ENCODE data around the gene NKD1.

Gene NKD1

DNA sequence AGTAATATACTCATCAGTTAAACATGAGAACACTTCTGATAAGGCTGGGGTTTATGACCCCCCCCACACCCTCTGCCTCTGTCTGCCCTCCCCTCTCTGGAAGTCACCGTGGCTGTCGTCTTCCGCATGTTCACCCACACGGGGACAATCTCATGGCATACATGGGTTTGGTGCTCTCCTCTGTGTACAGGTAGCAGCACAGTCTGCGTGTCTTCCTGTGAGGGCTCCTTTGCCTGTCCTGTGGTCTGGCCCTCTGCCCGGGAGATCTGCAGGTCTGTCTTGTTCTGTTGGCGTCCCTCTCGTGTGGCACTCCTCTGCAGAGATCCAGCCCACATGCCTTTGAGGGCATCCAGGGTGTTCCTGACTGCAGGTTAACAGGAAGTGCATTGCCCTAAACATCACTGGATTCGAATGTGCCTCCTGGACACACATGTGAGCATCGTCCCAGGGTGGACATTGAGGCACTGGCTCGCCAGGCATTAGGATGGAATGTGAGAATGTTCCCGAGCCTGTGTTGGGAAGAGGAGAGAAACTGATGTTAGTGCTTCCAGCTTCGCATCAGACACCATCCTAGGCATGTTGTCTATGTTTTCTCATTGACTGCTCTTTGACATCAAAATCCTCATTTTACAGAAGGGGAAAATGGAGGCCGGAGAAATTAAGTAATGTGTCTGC lies 54.5 kb downstream of the NKD1 start:
- DNase-seq: no peak

DNA sequence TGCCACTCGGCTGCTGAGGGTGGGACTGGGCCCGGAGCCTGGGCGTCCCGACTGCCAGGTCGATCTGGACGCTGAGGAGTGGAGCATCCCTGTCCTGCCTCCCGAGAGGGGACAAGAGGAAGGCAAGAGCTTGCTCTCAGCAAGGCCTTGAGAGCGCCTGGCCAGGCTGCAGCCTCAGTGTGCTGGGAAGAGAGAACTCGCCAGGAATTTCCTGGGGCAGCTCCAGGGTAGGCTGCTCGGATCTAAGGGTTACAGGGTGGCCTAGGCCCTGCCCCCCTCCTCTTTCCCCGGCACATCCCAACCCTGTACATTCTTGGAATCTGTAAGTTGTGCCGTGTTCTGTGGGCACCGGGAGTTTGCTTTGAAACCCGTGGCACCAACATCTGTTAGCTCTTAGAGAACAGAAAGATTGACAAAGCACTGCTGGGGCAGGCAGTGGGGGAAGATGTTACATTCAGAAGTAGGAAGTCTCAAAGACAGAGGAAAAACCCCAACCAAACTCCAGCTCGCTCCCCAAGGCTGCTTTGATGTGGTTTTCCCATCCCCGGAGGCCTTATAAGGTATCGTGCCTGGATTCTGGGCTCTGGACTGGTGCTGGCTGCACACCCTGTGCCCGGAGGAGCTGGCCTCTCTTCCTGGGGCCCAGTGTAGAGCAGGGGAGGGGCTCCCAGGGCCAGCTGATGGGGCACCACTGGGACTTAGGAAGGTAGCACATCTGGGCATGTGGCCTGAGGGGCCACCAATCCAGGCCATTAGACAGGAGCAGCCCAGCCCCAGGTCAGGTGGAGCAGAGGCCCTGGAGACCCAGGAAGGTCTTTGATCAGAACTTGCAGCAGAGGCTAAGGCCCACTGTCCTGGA lies 55.2 kb downstream of the NKD1 start:
- DNase-seq: no peak

DNA sequence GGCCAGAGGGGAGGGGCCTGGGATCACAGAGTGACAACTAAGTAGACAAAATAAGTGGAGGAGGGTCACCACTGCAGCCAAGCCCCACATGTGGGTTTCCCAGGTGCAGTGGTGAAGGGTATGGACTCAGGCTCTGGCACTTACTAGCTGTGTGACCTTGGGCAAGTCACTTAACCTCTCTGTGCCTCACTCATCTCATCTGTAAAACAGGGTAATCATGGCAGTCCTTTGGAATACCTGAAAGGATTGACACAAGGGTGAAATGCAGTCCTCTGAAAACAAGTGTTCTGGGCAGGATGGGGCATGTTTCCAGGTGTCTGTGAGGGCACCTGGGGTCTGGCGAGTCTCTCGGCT lies 55.8 kb downstream of the NKD1 start:
- no peak for DNase-seq

DNA sequence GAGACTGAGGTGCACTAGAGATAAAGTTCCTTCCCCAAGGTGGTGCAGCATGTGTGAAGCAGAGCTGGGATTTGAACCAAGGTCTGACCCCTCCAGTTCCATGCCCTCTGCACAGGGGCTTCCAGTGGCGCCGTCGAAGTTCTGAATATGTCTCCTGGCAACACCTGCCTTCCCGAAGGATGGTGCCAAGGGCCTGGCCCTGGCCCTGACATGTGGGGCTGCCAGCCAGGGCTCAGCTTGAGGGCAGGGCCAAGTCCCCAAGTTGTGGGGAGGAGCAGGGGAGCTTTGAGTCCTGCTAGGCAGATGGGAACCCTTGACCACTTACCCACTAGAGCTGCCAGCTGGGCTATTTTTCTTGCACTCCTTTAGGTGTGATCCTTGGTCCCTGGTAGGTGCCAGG lies 56.4 kb downstream of the NKD1 start:
- DNase-seq: no peak

DNA sequence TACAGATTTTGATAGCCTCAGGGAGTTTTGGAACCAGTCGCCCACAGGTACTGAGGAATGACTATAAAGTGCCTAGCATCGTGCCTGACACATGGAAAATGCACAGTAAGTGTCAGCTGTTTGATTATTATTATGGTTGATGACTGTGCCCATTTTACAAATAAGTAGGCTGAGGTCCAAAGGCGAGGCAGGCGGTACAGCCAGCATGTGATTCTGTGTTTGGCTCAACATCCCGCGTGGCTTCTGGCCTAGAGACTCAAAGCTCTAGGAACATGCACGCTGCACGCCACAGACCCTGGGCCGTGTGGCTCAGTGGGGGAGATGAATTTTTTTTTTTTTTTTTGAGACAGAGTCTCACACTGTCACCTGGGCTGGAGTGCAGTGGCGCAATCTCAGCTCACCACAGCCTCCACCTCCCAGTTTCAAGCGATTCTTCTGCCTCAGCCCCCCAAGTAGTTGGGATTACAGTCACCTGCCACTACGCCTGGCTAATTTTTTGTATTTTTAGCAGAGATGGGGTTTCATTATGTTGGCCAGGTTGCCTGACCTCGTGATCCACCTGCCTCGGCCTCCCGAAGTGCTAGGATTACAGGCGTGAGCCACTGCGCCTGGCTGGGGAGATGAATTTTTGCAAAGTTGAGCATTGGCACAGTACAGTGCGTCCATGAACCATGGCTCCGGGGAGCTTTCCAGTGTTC lies 57.7 kb downstream of the NKD1 start:
- DNase-seq: no peak

DNA sequence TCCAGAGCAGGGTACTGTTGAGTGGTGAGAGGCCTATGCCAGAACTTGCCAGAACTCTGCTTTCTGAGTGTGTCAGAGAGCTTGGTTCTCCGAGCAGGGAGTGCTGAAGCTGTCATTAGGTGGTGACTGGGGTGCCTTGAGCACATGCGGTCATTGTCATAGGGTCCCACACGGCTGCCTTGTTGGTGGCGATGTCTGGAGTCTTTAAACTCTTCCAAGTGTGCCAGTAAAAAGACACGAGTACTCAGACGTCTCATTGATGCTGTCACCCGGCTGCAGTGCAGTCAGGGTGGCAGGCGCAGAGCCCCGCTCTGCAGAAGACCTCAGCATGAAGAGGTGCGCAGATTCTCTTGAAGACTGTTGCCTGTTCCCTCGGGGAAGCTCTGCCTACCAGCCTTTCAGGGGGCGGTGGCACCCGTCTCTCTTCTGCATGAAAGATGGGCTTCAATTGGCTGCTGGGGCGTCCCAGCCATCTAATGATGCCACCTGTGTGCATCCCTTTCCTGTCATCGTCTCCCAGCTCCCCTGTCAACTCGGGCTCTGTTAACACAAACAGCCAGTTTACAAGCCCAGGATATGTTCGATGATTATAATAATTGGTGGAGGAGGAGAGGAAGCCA lies 58.3 kb downstream of the NKD1 start:
- peak; percentile 3 for DNase-seq

DNA sequence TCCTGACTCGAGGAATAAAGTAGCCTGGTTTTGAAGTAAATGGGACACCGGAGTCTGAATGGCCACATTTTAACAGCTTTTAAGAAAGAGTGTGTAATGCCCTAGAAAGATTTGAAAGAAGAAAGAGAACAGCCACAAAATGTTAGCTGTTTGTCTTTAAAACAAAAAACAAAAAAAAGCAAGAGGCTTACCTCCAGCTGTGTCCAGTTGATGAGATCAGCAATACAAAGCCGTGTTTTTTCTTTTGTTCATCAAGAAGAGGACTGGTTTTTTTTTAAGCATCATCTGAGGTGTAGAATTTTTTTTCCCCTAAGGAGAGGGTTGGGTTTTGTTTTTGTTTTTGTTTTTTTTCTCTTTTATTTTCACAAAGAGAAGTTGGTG lies 58.8 kb downstream of the NKD1 start:
- no peak for DNase-seq

DNA sequence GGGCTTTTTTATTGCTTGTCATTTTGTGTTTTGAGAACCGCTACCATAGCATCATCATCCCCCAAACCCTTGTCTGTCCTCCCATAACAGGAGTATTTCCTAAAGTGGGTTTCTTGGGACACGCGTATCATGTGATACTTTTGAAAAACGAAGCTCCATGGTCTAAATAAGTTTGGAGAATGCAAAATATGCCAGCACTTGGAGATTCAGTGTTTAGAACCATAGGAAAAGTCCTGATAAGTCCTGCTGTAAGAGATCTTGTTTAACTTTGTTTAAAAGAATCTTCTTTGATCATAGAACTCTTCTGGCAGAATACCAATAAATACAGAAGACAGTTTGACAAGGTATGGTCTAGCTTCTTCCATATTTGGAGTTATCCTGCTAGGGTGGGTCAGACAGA lies 59.3 kb downstream of the NKD1 start:
- DNase-seq: no peak

DNA sequence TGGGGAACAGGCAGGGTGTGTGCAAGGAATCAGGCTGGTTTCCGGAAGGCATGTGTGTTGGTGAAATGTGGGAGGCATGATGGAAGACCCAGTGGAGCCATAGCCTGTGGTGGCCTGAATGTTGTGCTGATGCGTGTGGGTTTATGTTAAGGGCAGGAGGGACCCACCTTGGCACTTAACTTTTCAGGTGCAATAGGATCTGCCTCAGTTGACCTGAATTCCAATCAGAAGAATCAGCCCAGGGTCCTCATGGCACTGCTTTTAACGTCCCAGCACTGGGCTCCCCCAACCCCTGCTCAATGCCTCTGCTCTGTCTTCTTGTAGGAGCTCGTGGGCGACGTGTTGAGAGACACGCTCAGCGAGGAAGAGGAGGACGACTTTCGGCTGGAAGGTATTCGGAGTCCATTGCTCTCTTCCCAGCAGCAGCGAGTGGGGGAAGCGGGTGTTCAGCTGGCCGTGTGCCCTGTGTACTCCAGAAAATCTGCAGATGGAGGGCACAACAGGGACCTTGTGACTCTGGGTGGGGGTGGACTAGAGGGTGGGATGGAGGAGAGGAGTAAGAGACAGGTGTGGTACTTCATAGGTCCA lies 59.9 kb downstream of the NKD1 start:
- DNase-seq: no peak

DNA sequence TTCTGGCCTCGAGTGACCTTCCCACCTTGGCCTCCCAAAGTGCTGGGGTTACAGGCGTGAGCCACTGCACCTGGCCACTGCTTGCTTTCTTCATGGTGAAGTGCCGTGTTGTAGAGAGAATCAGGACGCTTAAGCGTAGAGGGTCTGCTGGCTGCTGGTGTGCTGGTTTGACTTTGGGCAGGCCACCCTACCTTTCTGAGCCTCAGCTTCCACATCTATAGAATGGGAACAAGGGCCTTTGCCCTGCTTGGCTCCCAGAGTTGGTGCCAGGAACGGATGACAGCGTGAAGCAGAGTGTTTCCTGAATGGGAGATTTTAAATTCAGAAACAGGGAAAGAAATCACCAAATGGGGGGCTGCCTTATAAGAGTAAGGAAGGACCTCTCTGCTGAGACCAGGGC lies 60.9 kb downstream of the NKD1 start:
- DNase-seq: no peak

DNA sequence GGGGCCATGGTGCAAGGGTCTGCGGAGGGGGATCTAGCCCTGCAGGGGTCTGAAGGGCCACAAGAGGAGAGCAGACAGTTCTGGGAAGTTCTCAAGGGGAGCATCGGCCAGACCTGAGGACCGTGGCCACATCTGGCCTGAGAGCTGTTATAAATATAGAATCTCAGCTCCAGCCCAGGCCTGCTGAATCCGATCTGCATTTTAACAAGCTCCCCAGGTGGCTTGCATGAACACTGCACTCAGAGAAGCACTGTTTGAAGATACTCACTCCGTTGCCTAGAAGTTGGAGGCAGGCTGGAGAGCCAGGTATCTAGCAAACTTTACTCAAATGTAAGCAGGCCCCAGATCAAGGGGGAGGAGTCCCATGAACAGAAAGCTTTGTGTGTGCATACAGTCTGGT lies 61.3 kb downstream of the NKD1 start:
- DNase-seq: no peak

DNA sequence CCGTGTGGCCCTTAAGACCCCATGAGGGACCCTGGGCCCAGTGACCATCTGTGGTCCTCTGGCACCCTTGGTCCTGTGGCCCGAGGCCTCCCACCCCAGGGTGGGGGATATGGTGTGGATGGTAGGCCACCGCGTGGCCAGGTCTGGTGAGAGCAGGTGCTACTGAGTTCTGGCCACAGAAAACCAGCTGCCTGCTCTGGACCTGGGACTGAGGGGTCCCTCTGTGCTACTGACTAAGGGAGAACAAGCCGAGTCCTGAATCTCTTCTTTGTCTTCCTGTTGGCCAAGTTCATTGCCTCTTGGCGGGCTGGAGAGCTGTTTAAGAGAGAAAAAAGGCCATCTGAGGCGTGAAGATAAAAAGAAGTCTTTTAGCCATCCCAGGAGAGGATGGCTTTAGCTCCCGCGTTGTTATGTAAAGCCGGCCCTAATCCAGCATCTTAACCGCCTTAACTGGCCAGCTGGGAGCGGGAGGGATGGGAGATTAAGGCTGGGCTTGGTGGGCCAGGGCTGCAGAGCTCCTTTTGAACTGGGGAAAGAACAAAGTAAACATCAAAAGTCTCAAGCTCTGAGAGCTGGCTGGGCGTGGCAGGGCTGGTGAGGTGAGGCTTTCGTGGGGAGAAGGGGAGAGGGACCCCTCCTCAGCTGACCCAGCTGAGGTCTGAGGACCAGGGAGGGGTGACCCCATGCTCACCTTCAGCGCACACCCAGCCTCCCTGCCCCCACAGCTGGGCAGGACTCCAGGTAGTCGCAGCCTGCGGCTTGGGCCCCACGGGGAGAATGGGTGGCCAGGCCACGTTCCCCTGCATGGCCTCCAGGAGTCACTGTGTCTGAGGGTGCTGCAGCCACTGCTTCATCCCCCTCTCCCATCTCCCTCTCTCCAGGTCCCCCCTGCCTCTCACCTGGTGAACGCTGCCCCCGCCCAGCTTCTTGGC lies 62.4 kb downstream of the NKD1 start:
- DNase-seq: no peak

DNA sequence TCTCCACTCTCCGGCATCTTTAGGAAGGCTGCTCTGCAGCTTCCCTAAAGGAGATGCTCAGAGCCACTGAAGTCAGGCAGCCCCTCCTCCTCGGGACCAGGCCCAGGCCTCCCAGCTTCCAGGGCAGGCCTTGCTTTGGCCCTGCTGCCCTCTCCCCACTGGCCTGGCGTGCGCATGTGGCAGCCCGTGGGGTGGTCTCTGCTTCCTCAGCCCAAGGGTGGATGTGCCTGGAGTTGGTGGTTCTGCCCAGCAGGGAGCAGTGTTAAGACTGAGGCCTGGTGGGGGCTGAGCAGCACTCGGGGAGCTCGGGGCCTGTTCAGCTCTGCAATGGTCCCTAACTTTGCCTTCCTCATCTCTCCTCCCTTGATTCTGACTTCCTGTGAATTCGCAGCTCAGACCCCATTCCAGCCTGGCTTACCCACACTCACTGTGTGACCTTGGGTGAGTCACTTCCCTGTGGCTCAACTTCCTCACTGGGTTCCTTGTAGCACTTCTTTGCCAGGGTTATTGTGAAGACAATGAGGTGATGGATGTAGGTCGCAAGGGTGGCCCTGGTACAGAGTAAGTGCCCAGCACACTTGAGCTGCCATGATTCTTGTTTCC lies 63.2 kb downstream of the NKD1 start:
- DNase-seq: no peak

DNA sequence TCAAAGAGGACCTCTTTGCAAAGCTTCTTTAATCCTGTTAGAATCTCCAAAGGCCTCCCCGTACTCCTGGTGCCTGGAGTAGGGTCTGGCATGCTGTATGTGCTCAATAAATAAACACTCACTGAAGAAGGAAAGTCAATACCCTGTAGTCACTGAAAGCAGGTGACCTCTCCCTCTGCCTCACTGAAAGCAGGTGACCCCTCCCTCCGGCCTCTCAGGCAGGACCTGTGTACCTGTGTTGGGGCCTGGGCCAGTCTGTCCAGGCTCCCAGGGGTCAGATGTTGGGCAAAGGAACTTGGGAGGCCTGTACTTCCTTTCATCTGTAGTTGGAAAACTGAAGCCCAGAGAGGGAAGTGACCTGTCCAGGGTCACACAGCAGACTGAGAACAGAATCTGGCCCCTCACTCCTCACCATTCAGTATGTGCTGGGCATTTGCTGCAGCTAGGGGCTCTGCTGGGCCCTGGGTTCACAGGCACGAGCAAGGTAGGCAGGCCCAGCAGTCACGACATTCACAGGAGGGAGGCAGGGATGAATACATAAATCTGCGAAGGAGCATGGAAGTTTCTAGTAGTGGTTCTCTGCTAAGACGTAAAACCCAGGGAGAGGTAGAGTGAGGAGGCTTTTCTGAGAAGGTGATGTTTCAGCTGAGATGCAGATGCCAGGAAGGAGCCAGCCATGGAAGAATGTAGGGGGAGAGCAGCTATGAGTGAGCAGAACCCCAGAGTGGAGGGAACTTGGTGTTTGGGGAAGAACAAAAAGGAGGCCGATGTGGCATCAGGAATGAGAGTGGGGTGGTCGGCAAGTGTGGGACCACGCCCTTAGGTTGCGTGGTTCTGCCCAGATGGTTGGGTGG lies 64.0 kb downstream of the NKD1 start:
- no peak for DNase-seq

DNA sequence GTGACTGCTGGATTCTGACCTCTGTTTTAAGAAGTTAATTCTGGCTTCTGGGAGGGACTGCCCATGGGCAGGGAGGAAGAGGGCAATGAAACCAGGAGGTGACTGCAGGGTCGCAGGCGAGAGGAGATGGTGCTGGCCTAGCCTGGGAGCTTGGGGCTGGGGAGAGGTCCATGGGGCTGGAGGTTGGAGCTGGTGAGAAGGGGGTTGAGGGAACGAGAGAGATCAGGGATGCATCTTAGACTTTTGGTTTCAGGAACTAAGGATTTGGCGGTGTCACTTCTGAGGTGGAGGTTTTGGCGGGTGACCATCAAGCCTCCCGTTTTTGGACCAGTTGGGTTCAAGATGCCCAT lies 64.6 kb downstream of the NKD1 start:
- no peak for DNase-seq

DNA sequence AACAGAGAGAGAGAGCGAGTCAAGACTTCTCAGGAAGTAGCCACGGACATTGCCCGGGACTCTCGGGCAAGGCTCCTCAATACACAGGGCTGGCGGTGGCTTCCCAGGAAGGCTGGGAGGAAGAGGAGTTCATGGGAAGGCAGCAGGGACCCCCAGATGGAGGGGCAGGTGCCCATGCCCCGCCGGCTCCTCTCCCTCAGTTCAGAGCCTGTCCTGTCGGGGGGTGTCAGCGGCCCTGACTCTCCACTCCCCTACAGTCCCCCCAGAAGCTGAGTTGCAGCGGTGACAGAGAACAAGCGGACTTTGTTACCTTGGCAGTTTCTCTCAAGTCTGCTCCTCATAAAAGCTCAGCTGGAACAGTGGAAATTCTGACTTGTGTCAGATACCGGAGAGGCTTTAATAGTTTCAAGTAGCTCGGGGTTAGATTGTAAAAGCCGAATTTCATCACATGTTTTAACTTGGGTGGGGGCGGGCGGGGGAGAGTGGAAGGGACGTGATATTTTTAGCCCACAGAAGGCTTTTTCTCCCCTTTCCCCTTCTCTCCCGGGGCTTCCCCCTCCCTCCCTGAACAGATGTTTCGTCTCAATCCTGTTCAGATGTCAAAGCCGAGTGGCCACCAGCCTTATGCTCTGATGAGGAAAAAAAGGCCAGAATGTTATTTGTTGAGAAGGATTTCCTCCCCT lies 65.2 kb downstream of the NKD1 start:
- no peak for DNase-seq

DNA sequence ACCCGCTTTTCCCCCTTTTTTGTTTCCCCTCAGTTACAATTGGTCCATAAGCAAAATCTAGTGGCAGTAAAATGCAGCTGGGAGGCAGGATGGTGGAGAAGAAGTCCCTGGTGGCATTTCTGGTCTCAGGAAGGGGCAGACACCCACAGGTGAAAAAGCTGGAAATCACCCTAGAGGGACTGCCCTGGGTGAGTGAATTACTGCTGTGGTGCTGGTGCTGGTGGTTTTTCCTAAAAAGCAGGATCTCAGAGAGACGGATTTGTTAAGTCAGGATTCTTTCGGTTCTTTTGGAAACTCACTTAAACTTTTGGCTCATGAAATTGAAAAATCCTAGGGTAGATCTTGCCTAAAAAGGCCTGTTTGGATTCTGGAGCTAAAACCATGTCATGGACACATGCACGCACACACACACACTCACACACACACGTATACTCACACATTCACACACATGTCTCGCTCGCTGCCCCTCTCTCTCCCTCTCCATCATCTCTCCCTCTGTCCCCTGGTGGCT lies 65.8 kb downstream of the NKD1 start:
- no peak for DNase-seq

DNA sequence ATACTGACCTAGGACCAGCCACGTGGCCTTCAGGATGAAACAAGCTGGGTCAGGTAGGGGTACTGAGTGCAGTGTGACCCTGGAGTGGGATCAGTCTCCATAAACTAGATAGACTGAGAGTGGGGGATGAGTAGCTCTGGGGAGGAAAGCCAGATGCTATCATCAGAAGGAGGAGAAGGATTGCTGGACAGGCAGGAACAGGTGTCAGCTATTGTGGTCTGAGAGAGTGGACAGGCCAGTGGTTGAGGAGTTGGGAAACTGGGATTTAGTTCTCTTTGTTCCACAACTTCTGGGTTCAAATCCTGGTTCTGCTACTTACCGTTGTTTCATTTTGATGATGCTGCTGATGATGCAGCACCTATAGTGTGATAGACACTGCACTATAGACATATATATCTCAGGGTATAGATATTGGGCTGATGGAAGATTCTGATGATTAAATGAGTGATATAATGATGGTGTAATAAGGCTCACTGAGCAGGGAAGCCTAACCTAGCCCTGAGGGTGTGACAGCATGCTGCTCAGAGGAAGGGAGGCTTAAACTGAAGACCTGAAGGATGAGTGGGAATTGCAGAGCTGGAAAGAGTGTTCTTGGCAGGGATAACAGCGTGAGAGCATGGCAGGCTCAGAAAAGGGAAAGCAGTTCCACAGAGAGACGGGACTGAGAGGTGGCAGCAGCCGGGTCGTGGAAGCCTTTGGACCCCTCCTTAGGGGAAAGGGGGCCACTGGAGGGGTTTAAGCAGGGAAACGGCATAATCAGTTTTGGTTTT lies 66.9 kb downstream of the NKD1 start:
- DNase-seq: no peak

DNA sequence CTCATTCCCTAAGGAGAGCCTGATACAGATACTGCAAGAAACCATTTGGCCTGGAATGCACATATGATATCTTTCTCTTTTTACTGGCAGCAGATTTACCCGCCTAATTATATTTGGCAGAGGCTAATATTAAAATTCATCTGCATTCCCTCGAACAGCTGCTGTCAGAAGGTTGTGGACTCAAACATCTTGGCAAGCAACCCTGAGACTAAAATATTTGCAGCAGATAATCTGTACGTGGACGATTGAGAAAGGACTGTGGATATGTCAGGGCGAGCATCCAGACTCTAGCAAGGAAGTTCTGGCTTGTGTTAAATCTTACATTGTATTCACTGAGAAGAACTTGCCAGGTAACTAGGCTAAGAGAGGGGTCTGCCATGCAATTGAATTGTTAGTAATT lies 67.7 kb downstream of the NKD1 start:
- DNase-seq: no peak
